ENCODE results near the gene VARS2. TPM values are rescaled to one million over a fixed set of nuclear protein-coding genes. Genes with fewer than 3 reads are reported as not detected.

Gene VARS2
- total RNA-seq, 4 donors from 2014 or later: 13.0 to 25.2 (median 18.1) TPM

- WGBS, 2 donors: 93 to 95% methylated on average over 4 of the region's 4 CpGs
- no peak overlapping the region for H3K4me3 ChIP-seq (ENCODE audit: low read depth, poor library complexity, severe bottlenecking)
- DNase-seq (ENCODE audit: low spot score in 2 of 2): no peak
- TF ChIP-seq CTCF (IDR thresholded peaks at IDR 0.05) (no peak), POLR2A (IDR thresholded peaks at IDR 0.05) (no peak)
- intact Hi-C loops (cut with DNase I; ENCODE audit: low total_unique reads): no loop called here
Observed at GRCh38 chr6:30944051-30944450, 30.0 kb downstream of the VARS2 start.

GRCh38 chr6:30945281-30945680, 31.2 kb downstream of the VARS2 start:
- TF ChIP-seq CTCF (IDR thresholded peaks at IDR 0.05): no peak
- TF ChIP-seq POLR2A (IDR thresholded peaks at IDR 0.05): no peak
- intact Hi-C loops (cut with DNase I; ENCODE audit: low total_unique reads): no loop called here
- DNase-seq (ENCODE audit: low spot score in 2 of 2): no peak
- no peak overlapping the region for H3K4me3 ChIP-seq (ENCODE audit: low read depth, poor library complexity, severe bottlenecking)
- 84 to 88% methylated on average over 5 of the region's 5 CpGs for WGBS, 2 donors

- DNase-seq (ENCODE audit: low spot score in 2 of 2): no peak
- intact Hi-C loops (cut with DNase I; ENCODE audit: low total_unique reads): no loop called here
- H3K4me3 ChIP-seq (ENCODE audit: low read depth, poor library complexity, severe bottlenecking): no peak overlapping the region
- no peak for TF ChIP-seq CTCF (IDR thresholded peaks at IDR 0.05)
- no peak for TF ChIP-seq POLR2A (IDR thresholded peaks at IDR 0.05)
- WGBS, 2 donors: 82 to 88% methylated on average over 4 of the region's 4 CpGs
Observed at GRCh38 chr6:30947231-30947630, 33.2 kb downstream of the VARS2 start.

GRCh38 chr6:30948811-30949210, 34.8 kb downstream of the VARS2 start:
- WGBS, 2 donors: 96% methylated on average over 6 of the region's 6 CpGs
- intact Hi-C loops (cut with DNase I; ENCODE audit: low total_unique reads): no loop called here
- TF ChIP-seq POLR2A (IDR thresholded peaks at IDR 0.05): no peak
- TF ChIP-seq CTCF (IDR thresholded peaks at IDR 0.05): no peak
- DNase-seq (ENCODE audit: low spot score in 2 of 2): no peak
- H3K4me3 ChIP-seq (ENCODE audit: low read depth, poor library complexity, severe bottlenecking): no peak overlapping the region

GRCh38 chr6:30951907-30952469, 38.0 kb downstream of the VARS2 start:
- 74 to 78% methylated on average over 5 of the region's 5 CpGs for WGBS, 2 donors
- TF ChIP-seq CTCF (IDR thresholded peaks at IDR 0.05): no peak
- no peak for TF ChIP-seq POLR2A (IDR thresholded peaks at IDR 0.05)
- DNase-seq (ENCODE audit: low spot score in 2 of 2): no peak
- no peak overlapping the region for H3K4me3 ChIP-seq (ENCODE audit: low read depth, poor library complexity, severe bottlenecking)
- intact Hi-C loops (cut with DNase I; ENCODE audit: low total_unique reads): no loop called here

All from lower leg skin (tissue), 4 donors.